A549 (cell line): ENCODE results near the gene CDS1.

Source experiments
- SMC3 ChIP-seq: fragments of >200 bp; sonication (Bioruptor Twin); formaldehyde crosslinking; IDR thresholded peaks from 3 replicates; pipeline ENCODE4 v1.6.1; 2018; ENCODE audit warnings: inconsistent platforms
- TF ChIP-seq, protein P1 (sequence below): IDR thresholded peaks from 2 replicates; pipeline ENCODE4 v1.6.1; 2012
- TF ChIP-seq, protein P2 (sequence below): fragments of >200 bp; sonication (Bioruptor Twin); formaldehyde crosslinking; IDR thresholded peaks from 3 replicates; pipeline ENCODE4 v1.5.1; 2016

DNA sequence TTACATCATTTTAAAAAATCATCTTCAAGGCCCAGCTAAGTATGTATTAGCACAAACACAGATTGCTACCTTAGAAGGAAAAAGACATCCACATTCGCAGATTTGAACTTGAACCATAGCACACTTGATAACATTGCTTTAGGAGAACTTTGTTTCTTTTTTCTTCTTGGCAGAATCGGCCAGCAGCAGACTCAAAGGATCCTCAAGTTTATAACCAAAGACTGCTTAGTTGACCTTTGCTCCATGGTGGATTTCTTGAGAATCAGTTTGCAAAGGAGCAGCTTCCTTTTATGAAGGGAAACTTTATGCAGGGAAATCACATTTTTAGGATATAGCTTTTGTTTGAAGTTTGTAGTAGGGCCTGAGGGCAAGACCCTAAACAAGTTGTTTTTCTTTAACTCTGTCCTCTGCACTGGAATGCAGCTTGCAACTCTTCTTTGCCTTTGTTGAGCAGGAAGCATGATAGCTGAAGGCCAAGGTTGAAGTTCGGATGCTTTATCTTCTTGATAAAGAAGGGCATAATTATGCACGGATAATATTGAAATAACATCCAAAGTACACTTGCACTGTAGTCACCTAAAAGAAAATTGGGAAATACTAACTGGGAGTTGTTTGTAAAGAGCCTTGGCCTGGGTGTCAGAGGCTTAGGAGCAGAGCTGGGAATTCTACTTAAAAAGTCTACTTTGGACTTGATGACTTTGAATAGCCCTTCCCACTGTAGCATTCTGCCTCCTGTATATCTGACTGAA, 78.4 kb downstream of the CDS1 start:
- TF ChIP-seq SMC3, result no peak
- TF ChIP-seq, protein P1, sequence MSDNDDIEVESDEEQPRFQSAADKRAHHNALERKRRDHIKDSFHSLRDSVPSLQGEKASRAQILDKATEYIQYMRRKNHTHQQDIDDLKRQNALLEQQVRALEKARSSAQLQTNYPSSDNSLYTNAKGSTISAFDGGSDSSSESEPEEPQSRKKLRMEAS, result no peak
- TF ChIP-seq, protein P2, sequence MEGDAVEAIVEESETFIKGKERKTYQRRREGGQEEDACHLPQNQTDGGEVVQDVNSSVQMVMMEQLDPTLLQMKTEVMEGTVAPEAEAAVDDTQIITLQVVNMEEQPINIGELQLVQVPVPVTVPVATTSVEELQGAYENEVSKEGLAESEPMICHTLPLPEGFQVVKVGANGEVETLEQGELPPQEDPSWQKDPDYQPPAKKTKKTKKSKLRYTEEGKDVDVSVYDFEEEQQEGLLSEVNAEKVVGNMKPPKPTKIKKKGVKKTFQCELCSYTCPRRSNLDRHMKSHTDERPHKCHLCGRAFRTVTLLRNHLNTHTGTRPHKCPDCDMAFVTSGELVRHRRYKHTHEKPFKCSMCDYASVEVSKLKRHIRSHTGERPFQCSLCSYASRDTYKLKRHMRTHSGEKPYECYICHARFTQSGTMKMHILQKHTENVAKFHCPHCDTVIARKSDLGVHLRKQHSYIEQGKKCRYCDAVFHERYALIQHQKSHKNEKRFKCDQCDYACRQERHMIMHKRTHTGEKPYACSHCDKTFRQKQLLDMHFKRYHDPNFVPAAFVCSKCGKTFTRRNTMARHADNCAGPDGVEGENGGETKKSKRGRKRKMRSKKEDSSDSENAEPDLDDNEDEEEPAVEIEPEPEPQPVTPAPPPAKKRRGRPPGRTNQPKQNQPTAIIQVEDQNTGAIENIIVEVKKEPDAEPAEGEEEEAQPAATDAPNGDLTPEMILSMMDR, result no peak
